IPS DF 4.7 (cell line): ENCODE measurements around the gene TBL1XR1.

ENCODE experiments used
- DNase-seq: peaks from one replicate; pipeline ENCODE4 v3.0.0-alpha.2; 2013; ENCODE audit warnings: low spot score; ENCODE audit errors: extremely low read depth

The TBL1XR1 gene

GRCh38 chr3:177110386-177110785 lies 86.9 kb downstream of the TBL1XR1 start:
- no peak for DNase-seq

- no peak for DNase-seq
Measured at GRCh38 chr3:177109688-177110330, 87.5 kb downstream of the TBL1XR1 start.

- no peak for DNase-seq
Measured at GRCh38 chr3:177108648-177109047, 88.6 kb downstream of the TBL1XR1 start.

GRCh38 chr3:177107461-177108239 lies 89.6 kb downstream of the TBL1XR1 start:
- no peak for DNase-seq

GRCh38 chr3:177106594-177106993 lies 90.7 kb downstream of the TBL1XR1 start:
- DNase-seq: no peak

- no peak for DNase-seq
Measured at GRCh38 chr3:177106184-177106583, 91.1 kb downstream of the TBL1XR1 start.

- no peak for DNase-seq
Measured at GRCh38 chr3:177105623-177106022, 91.7 kb downstream of the TBL1XR1 start.

- no peak for DNase-seq
Measured at GRCh38 chr3:177104299-177104992, 92.8 kb downstream of the TBL1XR1 start.

GRCh38 chr3:177102553-177102952 lies 94.7 kb downstream of the TBL1XR1 start:
- no peak for DNase-seq

- no peak for DNase-seq
Measured at GRCh38 chr3:177098551-177098950, 98.7 kb downstream of the TBL1XR1 start.

- no peak for DNase-seq
Measured at GRCh38 chr3:177096615-177097014, 100.7 kb downstream of the TBL1XR1 start.

- DNase-seq: no peak
Measured at GRCh38 chr3:177093966-177094365, 103.3 kb downstream of the TBL1XR1 start.

GRCh38 chr3:177089901-177090300 lies 107.4 kb downstream of the TBL1XR1 start:
- no peak for DNase-seq

- DNase-seq: no peak
Measured at GRCh38 chr3:177089110-177089509, 108.2 kb downstream of the TBL1XR1 start.

- no peak for DNase-seq
Measured at GRCh38 chr3:177085794-177086193, 111.5 kb downstream of the TBL1XR1 start.

- DNase-seq: no peak
Measured at GRCh38 chr3:177084616-177085015, 112.7 kb downstream of the TBL1XR1 start.

GRCh38 chr3:177080122-177080521 lies 117.2 kb downstream of the TBL1XR1 start:
- DNase-seq: no peak

GRCh38 chr3:177079684-177080083 lies 117.6 kb downstream of the TBL1XR1 start:
- no peak for DNase-seq

GRCh38 chr3:177071496-177072156 lies 125.7 kb downstream of the TBL1XR1 start:
- DNase-seq: no peak

GRCh38 chr3:177069514-177070329 lies 127.6 kb downstream of the TBL1XR1 start:
- no peak for DNase-seq

- DNase-seq: no peak
Measured at GRCh38 chr3:177068967-177069366, 128.3 kb downstream of the TBL1XR1 start.
